DMS114 treated with DMSO at 0.1 percent for 48 hours (cell line): ENCODE measurements around the gene TRAF1.

ENCODE experiments used
- DNase-seq: peaks from one replicate; lab custom pipeline; 2025; ENCODE audit not compliant: unreplicated experiment; lab: John Stamatoyannopoulos, UW

The TRAF1 gene

DNA sequence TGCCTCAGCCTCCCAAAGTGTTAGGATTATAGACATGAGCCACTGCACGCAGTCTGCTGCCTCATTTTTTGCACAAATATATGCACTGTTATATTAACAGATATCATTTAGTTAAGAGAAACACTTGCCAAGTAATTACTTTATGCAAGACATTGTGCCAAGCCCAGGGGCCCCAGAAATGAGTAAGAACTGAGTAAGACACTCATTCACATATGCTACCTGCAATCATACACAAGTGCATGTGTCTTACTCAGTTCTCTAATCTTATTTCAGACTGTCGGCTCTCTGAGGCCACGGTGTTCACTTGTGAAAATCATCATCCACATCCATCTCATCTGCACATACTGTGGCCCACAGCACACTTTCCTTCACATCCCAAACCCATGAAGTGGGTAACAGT, 16.0 kb downstream of the TRAF1 start:
- no peak for DNase-seq

DNA sequence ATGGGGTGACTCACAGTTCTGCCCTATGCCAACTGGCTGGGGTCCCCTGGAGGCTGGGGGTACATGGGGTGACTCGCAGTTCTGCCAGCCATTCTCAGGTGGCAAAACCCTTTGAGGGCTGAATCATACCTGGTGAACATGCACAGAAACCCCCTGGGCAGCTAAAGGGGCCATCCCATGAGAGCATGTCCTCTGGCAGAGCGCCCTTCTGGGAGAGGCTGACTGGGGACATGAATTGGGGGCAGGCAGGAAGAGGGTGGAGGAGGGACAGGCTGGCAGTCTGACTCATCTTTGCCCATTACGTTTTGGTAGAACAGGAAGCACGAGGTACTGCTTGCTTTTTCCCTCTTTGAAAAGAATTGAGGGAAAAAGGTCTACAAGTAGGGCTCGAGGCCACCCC, 16.7 kb downstream of the TRAF1 start:
- DNase-seq = no peak

DNA sequence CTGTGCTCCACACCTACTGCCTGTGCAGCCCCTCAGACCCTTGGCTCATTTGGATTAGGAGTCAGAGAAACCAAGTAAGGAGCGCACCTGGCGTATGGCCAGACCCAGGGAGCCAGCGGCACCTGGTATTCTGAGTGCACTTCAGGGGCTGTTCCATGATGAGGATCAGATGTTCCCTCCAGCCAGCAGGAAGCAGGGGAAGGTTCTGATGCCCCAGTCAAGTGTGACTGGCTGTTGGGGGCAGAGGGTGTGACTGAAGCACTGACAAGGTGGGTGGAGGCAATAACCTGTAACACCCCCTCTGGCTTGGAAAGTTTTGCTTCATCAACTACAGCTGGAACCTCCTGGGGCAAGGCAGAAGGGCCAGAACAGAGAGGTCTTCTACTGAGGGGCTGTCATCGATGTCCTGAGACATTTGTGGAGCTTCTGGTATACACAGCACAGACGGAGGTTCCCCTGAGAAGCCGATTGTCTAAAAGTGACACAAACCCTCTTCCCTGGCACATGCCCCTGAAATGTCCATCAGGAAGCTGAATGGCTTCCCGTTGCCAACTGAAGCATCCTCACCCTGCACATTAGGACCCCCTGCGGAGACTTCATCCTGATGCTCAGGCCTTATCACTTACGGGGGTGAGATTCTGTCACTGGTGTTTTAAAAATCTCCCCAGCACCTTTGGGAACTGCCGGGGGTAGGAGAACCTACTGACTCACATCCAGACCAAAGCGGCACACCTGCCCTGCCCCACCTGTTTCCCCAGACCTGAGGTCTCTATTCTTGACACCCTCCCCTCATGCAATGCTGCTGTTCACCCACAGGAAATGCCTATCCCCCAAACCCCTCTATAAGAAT, 21.1 kb downstream of the TRAF1 start:
- no peak for DNase-seq

GRCh38 chr9:120904978-120905301, 21.7 kb downstream of the TRAF1 start:
- no peak for DNase-seq

DNA sequence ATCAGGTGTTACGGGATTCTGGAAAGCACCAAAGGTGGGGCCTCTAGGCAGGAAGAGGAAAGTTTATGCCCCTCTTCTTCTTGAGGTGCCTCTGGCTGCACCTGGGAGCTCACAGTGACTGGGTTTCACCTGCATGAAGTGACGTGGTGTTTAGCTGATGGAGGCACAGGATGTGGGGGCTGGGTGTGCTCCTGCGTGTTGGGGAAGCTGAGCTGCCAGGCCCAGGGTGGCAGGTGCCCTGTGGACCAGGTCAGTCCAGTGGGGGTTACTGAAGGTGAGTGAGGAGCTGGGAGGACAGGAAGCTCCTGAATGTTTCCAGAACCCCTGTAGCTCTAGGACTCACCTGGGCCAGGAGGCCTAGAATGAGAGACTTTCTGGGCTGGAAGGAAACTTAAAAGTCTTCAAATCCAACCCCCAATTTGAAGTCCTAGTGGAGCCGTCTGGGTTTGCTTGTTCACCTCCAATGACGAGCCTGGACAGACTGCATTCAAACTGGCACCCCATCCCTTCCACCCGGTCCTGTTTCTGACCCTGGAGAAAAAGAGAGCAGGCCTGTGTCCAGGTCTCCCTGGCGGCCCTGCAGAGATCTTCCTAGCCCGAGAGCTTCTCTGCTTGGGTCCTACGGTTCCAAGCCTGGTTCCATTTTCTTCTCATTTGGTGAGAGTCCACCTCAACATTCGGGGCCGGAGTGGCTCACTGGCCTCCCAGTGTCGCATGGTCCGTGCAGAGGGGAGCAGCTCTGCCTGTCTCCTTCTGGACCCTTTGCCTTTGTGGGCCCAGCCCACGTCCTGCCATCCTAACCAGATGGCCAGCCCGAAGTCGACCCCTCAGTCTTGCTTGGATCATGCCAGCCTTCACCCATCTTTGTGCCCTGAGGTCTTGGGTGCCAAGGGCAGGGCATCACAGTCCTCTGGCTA, 22.3 kb downstream of the TRAF1 start:
- no peak for DNase-seq

DNA sequence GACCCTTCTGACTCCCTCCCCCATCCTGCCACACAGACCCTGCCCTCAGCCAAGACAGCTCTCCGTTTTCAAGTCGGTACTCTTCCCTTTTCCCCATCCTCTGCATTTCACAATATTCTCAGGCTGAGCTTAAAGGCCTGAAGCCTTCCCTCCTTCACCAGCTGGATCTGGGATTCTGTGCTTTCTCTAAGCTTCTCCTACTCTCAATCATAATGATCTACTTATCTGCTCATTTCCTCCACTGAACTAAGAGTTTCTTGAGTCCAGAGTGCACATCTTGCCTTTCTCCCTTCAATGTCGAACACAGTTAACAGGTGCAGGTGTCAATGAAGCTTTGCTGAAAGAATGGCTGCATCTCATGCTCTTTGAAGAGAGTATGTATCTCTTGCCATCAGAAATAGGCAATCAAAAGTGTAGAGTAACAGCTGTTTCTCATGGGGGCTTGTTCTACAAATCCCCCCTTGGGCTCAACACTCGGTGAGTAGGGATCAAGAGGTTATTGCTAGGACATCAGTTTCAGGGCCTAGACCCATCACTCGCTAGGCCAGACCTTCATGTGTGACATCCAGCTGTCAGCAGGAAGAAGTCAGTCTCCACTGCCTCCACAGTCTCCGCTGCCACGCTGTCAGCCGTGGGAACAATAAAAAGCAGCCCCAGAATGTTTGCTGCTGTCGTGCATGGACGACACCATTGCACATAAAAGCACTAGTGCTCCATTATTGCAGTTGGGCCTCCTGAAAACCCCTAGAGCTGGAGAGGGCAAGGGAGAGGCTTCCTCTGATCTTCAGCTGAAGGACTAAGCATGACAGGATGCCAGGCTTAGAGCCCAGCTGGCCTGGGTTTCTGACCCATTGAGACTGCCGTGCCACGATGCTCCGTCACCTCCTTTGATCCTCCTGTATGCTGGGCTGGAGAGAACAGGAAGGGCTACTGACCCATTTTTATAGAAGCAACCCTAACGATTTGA, 23.7 kb downstream of the TRAF1 start:
- no peak for DNase-seq

GRCh38 chr9:120901755-120902568, 24.6 kb downstream of the TRAF1 start:
- DNase-seq = no peak

DNA sequence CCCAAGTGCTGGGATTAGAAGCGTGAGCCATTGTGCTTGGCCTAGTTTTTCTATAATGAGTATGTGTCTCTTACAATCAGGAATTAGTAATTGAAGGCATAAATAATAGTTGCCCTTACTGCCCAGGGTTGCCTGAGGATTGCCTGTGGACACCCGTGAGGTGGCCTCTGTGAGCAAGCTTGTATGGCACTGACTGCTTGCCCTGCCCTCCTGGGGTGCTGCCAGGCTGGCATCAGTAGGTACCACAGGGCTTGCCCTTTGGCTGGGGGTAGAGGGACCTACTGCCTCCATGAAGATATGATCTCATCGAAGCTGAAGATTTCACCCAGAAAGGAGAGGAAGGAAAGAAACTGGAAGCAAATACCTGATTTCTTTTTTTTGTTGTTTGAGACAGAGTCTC, 25.8 kb downstream of the TRAF1 start:
- DNase-seq = no peak

- DNase-seq = no peak
Measured at GRCh38 chr9:120899490-120900068, 27.0 kb downstream of the TRAF1 start.

GRCh38 chr9:120898396-120898795, 28.2 kb downstream of the TRAF1 start:
- no peak for DNase-seq

- DNase-seq = no peak
Measured at GRCh38 chr9:120895951-120896350, 30.6 kb downstream of the TRAF1 start.

GRCh38 chr9:120894321-120895148, 32.1 kb downstream of the TRAF1 start:
- no peak for DNase-seq

DNA sequence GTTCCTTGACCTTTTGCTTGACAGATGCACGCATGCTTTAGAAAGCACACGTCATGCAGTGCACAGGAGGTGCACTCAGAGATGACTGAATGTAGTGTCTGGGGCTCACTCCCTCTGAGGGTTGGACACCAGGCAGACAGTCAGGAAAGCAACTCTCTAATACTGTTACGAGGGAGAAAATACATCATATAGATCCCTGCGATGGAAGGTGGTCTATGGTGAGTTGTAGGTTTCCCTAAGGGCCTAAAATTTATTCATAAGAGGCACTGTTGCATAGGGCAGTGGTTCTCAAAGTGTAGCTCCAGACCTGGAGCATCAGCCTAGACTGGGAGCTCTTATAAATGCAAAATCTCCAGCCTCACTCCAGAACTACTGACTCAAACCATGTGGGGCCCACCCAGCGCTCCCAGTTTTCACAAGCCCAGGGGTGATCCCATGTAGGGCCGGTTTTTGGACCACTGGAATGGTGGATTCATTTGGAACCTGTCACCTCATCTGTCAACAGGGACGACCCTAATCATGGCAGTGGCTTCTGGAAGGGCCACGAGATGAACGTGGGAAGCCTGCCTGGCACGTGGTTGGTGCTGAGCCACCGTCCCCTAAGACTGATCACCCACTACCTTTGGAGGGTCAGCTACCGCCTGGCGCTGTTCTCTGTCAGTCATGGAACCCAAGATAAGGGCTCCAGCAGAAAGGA, 32.8 kb downstream of the TRAF1 start:
- DNase-seq = no peak

- no peak for DNase-seq
Measured at GRCh38 chr9:120892748-120893610, 33.6 kb downstream of the TRAF1 start.

DNA sequence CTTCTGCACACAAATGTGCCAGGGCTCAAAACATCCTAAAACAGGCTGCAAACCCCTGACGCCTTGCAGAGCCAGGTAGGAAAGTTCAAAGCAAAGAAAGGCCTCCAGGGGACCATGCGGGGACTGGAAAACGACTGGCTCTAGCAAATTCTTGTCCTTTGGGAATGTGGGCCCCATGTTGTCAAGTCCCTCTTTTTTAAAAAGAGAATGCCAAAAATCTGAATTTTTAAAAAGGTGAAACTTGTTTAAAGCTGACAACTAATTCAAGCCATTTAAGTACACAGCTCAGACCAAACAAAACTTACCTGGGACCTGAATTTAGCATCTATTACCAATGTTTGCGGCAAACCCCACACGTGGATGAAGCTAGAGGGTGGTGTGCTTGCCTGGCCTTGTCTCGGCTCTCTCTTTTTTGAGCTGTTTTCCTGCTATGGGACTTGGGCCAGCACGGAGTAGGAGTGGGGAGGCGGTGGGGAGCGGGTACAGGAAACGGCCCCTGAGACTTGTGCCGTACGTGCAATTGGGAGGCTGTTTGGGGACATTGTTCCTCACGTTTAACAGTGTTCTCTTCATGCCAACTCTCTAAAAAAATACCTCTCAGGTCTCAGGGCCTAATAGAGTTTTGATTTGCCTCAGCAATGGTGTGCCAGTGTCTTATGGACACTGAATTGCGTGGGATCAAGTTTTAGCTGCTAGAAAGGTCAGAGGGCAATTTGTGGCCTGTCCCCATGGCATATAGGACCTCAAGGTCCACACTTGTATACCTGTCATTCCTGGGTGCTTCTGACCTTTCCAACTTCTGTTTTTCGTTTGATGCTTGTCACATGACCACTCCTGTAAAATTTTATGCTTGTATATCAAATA, 34.5 kb downstream of the TRAF1 start:
- no peak for DNase-seq

- DNase-seq = no peak
Measured at GRCh38 chr9:120891245-120891883, 35.2 kb downstream of the TRAF1 start.
